ENCODE results near the gene CCDC82.

The CCDC82 gene

GRCh38 chr11:96306071-96306470 lies 83.6 kb downstream of the CCDC82 start:
- DNase-seq: no peak

DNA sequence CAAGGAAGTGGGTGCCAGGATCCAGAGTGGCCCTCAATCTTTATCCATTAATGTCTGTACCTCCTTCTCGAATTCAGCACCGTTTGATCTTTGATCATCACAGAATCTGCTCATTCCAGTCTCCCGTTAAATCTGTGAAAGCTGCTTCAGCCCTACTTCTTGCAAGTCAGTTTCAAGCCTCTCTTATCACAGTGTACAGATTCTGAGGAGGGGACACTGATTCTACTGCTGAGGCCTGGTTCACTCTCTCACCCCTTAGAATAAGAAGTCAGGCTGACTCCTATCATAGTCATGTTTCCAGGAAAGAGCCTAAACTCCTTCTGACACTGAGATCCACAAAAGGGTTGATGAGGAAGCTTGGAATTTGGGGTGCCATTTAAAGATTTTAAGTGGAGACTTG lies 85.7 kb downstream of the CCDC82 start:
- no peak for DNase-seq

- DNase-seq: no peak
These were observed 86.6 kb downstream of the CCDC82 start for GRCh38 chr11:96303064-96303463.
